Bronchial epithelial cell (primary cell): Measurements from ENCODE around the gene HERC2. TPM values are rescaled to one million over a fixed set of nuclear protein-coding genes. Genes with fewer than 3 reads are reported as not detected.
"Not testable (repeated sequence)": the region's sequence is repeated elsewhere in the genome, so short reads cannot be mapped to it uniquely, and the experiment has no call there.

Source experiments
- DNase-seq: peaks from one replicate; pipeline ENCODE4 v3.0.0-alpha.2; 2010; ENCODE audit warnings: low read depth
- FAIRE-seq: peaks from 2 replicates; lab custom pipeline; 2011; peaks lifted over from hg19 to GRCh38; lab: Jason Lieb, UNC
- H3K27me3 ChIP-seq: 2 replicates; pipeline ENCODE4 v1.5.1; 2011; ENCODE audit warnings: low read length; ENCODE audit not compliant: control insufficient read depth, insufficient read depth
- H3K36me3 ChIP-seq: 2 replicates; pipeline ENCODE4 v1.5.1; 2011; ENCODE audit warnings: low read length; ENCODE audit not compliant: control insufficient read depth, insufficient read depth
- H3K4me3 ChIP-seq: 2 replicates; pipeline ENCODE4 v1.5.1; 2011; ENCODE audit warnings: mild to moderate bottlenecking, low read depth, low read length, control low read depth
- total RNA-seq: library from RNA; depleted of rRNA; stranded (reverse); fragments of >200 nt; gene quantifications from 2 replicates; pipeline ENCODE4 v1.2.1, GENCODE V29; 2014

The HERC2 gene
- total RNA-seq = 22.6 and 29.2 TPM in 2 replicates

GRCh38 chr15:28322129-28322588 lies at the start of gene HERC2:
HERC2 (minus strand) TSS chr15:28322179; CDS start chr15:28321433, 746 bp downstream.
- FAIRE-seq, DNase-seq, H3K36me3 ChIP-seq, H3K27me3 ChIP-seq: not testable (repeated sequence)
- peak within 1 kb of the TSS; percentile 27 for H3K4me3 ChIP-seq

GRCh38 chr15:28365502-28365901 lies 43.5 kb upstream of the HERC2 start:
- H3K27me3 ChIP-seq, H3K36me3 ChIP-seq, FAIRE-seq, H3K4me3 ChIP-seq, DNase-seq: not testable (repeated sequence)

- H3K36me3 ChIP-seq, H3K27me3 ChIP-seq, FAIRE-seq, H3K4me3 ChIP-seq, DNase-seq: not testable (repeated sequence)
Measured at GRCh38 chr15:28357984-28358383, 36.0 kb upstream of the HERC2 start, which contains the start of gene GOLGA6L24. GOLGA6L24 (minus strand) TSS chr15:28358084; CDS start chr15:28358023, 61 bp downstream.

GRCh38 chr15:28321358-28322078 lies 461 bp downstream of the HERC2 start:
- DNase-seq, H3K36me3 ChIP-seq, FAIRE-seq, H3K27me3 ChIP-seq: not testable (repeated sequence)
- peak overlapping the region; percentile 27 for H3K4me3 ChIP-seq

GRCh38 chr15:28319725-28320124 lies 2.3 kb downstream of the HERC2 start:
- not testable (repeated sequence) for DNase-seq, H3K4me3 ChIP-seq, FAIRE-seq, H3K36me3 ChIP-seq, H3K27me3 ChIP-seq

GRCh38 chr15:28318828-28319227 lies 3.2 kb downstream of the HERC2 start:
- not testable (repeated sequence) for FAIRE-seq, H3K36me3 ChIP-seq, H3K4me3 ChIP-seq, DNase-seq, H3K27me3 ChIP-seq

GRCh38 chr15:28318122-28318521 lies 3.9 kb downstream of the HERC2 start:
- not testable (repeated sequence) for FAIRE-seq, H3K27me3 ChIP-seq

GRCh38 chr15:28316958-28317357 lies 5.0 kb downstream of the HERC2 start:
- not testable (repeated sequence) for H3K36me3 ChIP-seq, FAIRE-seq, DNase-seq, H3K4me3 ChIP-seq, H3K27me3 ChIP-seq

More at GRCh38 chr15:28318122-28318521, 3.9 kb downstream of the HERC2 start:
- not testable (repeated sequence) for H3K4me3 ChIP-seq, DNase-seq, H3K36me3 ChIP-seq

- not testable (repeated sequence) for H3K4me3 ChIP-seq, DNase-seq, FAIRE-seq, H3K27me3 ChIP-seq, H3K36me3 ChIP-seq
Measured at GRCh38 chr15:28310454-28310853, 11.5 kb downstream of the HERC2 start.

- not testable (repeated sequence) for H3K36me3 ChIP-seq, DNase-seq, H3K27me3 ChIP-seq, FAIRE-seq, H3K4me3 ChIP-seq
Measured at GRCh38 chr15:28308718-28309117, 13.3 kb downstream of the HERC2 start.

GRCh38 chr15:28305700-28306099 lies 16.3 kb downstream of the HERC2 start:
- not testable (repeated sequence) for H3K27me3 ChIP-seq, FAIRE-seq, DNase-seq

GRCh38 chr15:28297434-28297833 lies 24.5 kb downstream of the HERC2 start:
- FAIRE-seq, H3K27me3 ChIP-seq, DNase-seq, H3K4me3 ChIP-seq, H3K36me3 ChIP-seq: not testable (repeated sequence)

More at GRCh38 chr15:28305700-28306099, 16.3 kb downstream of the HERC2 start:
- H3K4me3 ChIP-seq, H3K36me3 ChIP-seq: not testable (repeated sequence)

- not testable (repeated sequence) for H3K4me3 ChIP-seq, H3K36me3 ChIP-seq, DNase-seq, FAIRE-seq, H3K27me3 ChIP-seq
Measured at GRCh38 chr15:28296814-28297213, 25.2 kb downstream of the HERC2 start.

GRCh38 chr15:28295009-28295563 lies 26.9 kb downstream of the HERC2 start:
- H3K27me3 ChIP-seq, H3K4me3 ChIP-seq, H3K36me3 ChIP-seq, FAIRE-seq, DNase-seq: not testable (repeated sequence)
